Measurements from ENCODE around the gene DNAAF3.

Gene DNAAF3

GRCh38 chr19:55152017-55152416, 14.4 kb downstream of the DNAAF3 start:
- DNase-seq = no peak

- no peak for DNase-seq
Observed at GRCh38 chr19:55149078-55150003, 17.1 kb downstream of the DNAAF3 start, which contains the start of gene TNNT1. TNNT1 (minus strand) TSS chr19:55149206; CDS start chr19:55147157, 2,049 bp downstream.

GRCh38 chr19:55147545-55148251, 18.7 kb downstream of the DNAAF3 start:
- DNase-seq = no peak

- DNase-seq = peak; percentile 75
Observed at GRCh38 chr19:55146705-55147273, 19.6 kb downstream of the DNAAF3 start.

- DNase-seq = peak; percentile 55
Observed at GRCh38 chr19:55146078-55146704, 20.2 kb downstream of the DNAAF3 start.

- DNase-seq = no peak
Observed at GRCh38 chr19:55145232-55145631, 21.2 kb downstream of the DNAAF3 start.

- no peak for DNase-seq
Observed at GRCh38 chr19:55141696-55142095, 24.7 kb downstream of the DNAAF3 start.

GRCh38 chr19:55137915-55138314, 28.5 kb downstream of the DNAAF3 start:
- no peak for DNase-seq

GRCh38 chr19:55136399-55137102, 29.9 kb downstream of the DNAAF3 start:
- DNase-seq = no peak

- DNase-seq = no peak
Observed at GRCh38 chr19:55134736-55135135, 31.7 kb downstream of the DNAAF3 start.

- no peak for DNase-seq
Observed at GRCh38 chr19:55133639-55134444, 32.6 kb downstream of the DNAAF3 start.

GRCh38 chr19:55132453-55133129, 33.8 kb downstream of the DNAAF3 start:
- DNase-seq = no peak

GRCh38 chr19:55131421-55131820, 35.0 kb downstream of the DNAAF3 start:
- DNase-seq = no peak

- no peak for DNase-seq
Observed at GRCh38 chr19:55119053-55119452, 47.4 kb downstream of the DNAAF3 start.

- DNase-seq = no peak
Observed at GRCh38 chr19:55118401-55118991, 47.9 kb downstream of the DNAAF3 start.

- DNase-seq = peak; percentile 98
Observed at GRCh38 chr19:55117663-55118391, 48.6 kb downstream of the DNAAF3 start.

- no peak for DNase-seq
Observed at GRCh38 chr19:55116859-55117662, 49.4 kb downstream of the DNAAF3 start, which contains the start of gene PPP1R12C. PPP1R12C (minus strand) TSS chr19:55117637; CDS start chr19:55117543, 94 bp downstream.

- no peak for DNase-seq
Observed at GRCh38 chr19:55116232-55116858, 50.1 kb downstream of the DNAAF3 start.
